ENCODE data around the gene PHYKPL.

GRCh38 chr5:178247481-178248456 is 15.2 kb upstream of the PHYKPL start:
- TF ChIP-seq CTCF (IDR thresholded peaks at IDR 0.05) (no peak), EZH2 (IDR thresholded peaks at IDR 0.05; ENCODE audit: borderline replicate concordance, insufficient read depth, low read depth, low read length, poor library complexity, severe bottlenecking) (no peak)

All from B cell (primary cell).